Panc1 (cell line): Measurements from ENCODE around the gene ARMC3. TPM values are rescaled to one million over a fixed set of nuclear protein-coding genes. Genes with fewer than 3 reads are reported as not detected.

Experiments used
- ATAC-seq: fragments of 200-7000 bp; cut with Tn5 transposase; 2 replicates; pipeline ENCODE4 v1.9.1; 2020; ENCODE audit warnings: mild to moderate bottlenecking, moderate library complexity
- BruUV-seq: library from RNA; stranded (reverse); fragments of 400-500 nt; replicated peaks from 2 replicates; lab custom pipeline; 2021; lab: Mats Ljungman, UMichigan
- CTCF ChIA-PET: fragments of 300-600 bp; sonication (Branson Sonifier 250); formaldehyde crosslinking; loops from one replicate; lab custom pipeline; 2022; ENCODE audit warnings: antibody characterized with exemption; lab: Charles Lee
- POLR2A ChIA-PET: fragments of 300-600 bp; sonication (Branson Sonifier 250); formaldehyde crosslinking; loops from one replicate; lab custom pipeline; 2022; ENCODE audit warnings: antibody characterized with exemption; lab: Charles Lee
- DNase-seq: peaks from one replicate; pipeline ENCODE4 v3.0.0-alpha.2; 2010; ENCODE audit warnings: low read depth, low spot score
- H3K27ac ChIP-seq: 2 replicates; pipeline ENCODE4 v1.5.1; 2011; ENCODE audit warnings: mild to moderate bottlenecking, low read length, inconsistent platforms
- H3K27me3 ChIP-seq: fragments of 200-500 bp; sonication (Bioruptor generic); 2 replicates; pipeline ENCODE4 v1.6.0; 2014; ENCODE audit warnings: low read length, inconsistent platforms; ENCODE audit not compliant: control insufficient read depth, insufficient read depth
- H3K36me3 ChIP-seq: fragments of 200-500 bp; sonication (Bioruptor generic); 2 replicates; pipeline ENCODE4 v1.5.1; 2014; ENCODE audit warnings: inconsistent platforms, mild to moderate bottlenecking, low read length, moderate library complexity; ENCODE audit not compliant: control insufficient read depth, insufficient read depth
- H3K4me1 ChIP-seq: 2 replicates; pipeline ENCODE4 v1.5.1; 2011; ENCODE audit warnings: inconsistent platforms, mild to moderate bottlenecking, low read length, moderate library complexity; ENCODE audit not compliant: control insufficient read depth, insufficient read depth
- H3K4me3 ChIP-seq, 2 experiments: 2 replicates each; pipeline ENCODE4 v1.5.1; 2011 to 2012; ENCODE audit warnings: low read depth in 2 of 2, low read length in 2 of 2, mild to moderate bottlenecking in 2 of 2, inconsistent platforms in 1 of 2, moderate library complexity in 1 of 2
- H3K9me3 ChIP-seq: fragments of 200-500 bp; sonication (Bioruptor generic); 2 replicates; pipeline ENCODE4 v1.5.1; 2014; ENCODE audit warnings: low read depth, mild to moderate bottlenecking, inconsistent platforms, low read length, moderate library complexity; ENCODE audit not compliant: control insufficient read depth, insufficient read depth
- POLR2AphosphoS5 ChIP-seq: IDR thresholded peaks from 2 replicates; pipeline ENCODE4 v1.6.1; 2012; ENCODE audit warnings: mild to moderate bottlenecking, low read depth, low read length, moderate library complexity
- SIN3A ChIP-seq: IDR thresholded peaks from 2 replicates; pipeline ENCODE4 v1.6.1; 2012; ENCODE audit warnings: low read depth, mild to moderate bottlenecking, low read length, moderate library complexity, borderline replicate concordance; ENCODE audit not compliant: insufficient read depth
- TCF7L2 ChIP-seq: IDR thresholded peaks from 2 replicates; pipeline ENCODE4 v1.6.1; 2011; ENCODE audit warnings: mild to moderate bottlenecking, low read depth, low read length, inconsistent platforms
- in situ Hi-C: cut with HindIII; loops from 2 replicates; pipeline ENCODE4 v1.10.0; 2016; ENCODE audit warnings: low sequenced_read_pairs, low pct_unique_long_range_greater_than_20kb
- intact Hi-C: fragments of 100-400 bp; cut with micrococcal nuclease; formaldehyde crosslinking; loops from one replicate; pipeline ENCODE4 v1.10.0; 2022; ENCODE audit not compliant: unreplicated experiment
- total RNA-seq: library from RNA; stranded (reverse); gene quantifications from one replicate; pipeline ENCODE4 v1.2.1, GENCODE V29; 2021; ENCODE audit not compliant: unreplicated experiment
- TF ChIP-seq, protein P1 (sequence below), 2 experiments: IDR thresholded peaks; 2 replicates each; pipeline ENCODE4 v1.6.1; 2011 to 2012; ENCODE audit warnings: low read depth in 2 of 2, control low read depth in 1 of 2, low read length in 1 of 2, mild to moderate bottlenecking in 1 of 2, moderate library complexity in 1 of 2; ENCODE audit not compliant: insufficient read depth in 1 of 2
- TF ChIP-seq, protein P2 (sequence below): fragments of 450-650 bp; IDR thresholded peaks from 2 replicates; pipeline ENCODE4 v1.5.1; 2017; ENCODE audit warnings: mild to moderate bottlenecking

ARMC3 gene
- total RNA-seq, 1 experiment from 2014 or later: 1.0 TPM

- TF ChIP-seq, protein P1, sequence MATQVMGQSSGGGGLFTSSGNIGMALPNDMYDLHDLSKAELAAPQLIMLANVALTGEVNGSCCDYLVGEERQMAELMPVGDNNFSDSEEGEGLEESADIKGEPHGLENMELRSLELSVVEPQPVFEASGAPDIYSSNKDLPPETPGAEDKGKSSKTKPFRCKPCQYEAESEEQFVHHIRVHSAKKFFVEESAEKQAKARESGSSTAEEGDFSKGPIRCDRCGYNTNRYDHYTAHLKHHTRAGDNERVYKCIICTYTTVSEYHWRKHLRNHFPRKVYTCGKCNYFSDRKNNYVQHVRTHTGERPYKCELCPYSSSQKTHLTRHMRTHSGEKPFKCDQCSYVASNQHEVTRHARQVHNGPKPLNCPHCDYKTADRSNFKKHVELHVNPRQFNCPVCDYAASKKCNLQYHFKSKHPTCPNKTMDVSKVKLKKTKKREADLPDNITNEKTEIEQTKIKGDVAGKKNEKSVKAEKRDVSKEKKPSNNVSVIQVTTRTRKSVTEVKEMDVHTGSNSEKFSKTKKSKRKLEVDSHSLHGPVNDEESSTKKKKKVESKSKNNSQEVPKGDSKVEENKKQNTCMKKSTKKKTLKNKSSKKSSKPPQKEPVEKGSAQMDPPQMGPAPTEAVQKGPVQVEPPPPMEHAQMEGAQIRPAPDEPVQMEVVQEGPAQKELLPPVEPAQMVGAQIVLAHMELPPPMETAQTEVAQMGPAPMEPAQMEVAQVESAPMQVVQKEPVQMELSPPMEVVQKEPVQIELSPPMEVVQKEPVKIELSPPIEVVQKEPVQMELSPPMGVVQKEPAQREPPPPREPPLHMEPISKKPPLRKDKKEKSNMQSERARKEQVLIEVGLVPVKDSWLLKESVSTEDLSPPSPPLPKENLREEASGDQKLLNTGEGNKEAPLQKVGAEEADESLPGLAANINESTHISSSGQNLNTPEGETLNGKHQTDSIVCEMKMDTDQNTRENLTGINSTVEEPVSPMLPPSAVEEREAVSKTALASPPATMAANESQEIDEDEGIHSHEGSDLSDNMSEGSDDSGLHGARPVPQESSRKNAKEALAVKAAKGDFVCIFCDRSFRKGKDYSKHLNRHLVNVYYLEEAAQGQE (IDR thresholded peaks at IDR 0.05; ENCODE audit: insufficient read depth in 1 of 2, low read depth in 2 of 2, low read length in 1 of 2): no peak
- TF ChIP-seq SIN3A: no peak
- TF ChIP-seq, protein P2, sequence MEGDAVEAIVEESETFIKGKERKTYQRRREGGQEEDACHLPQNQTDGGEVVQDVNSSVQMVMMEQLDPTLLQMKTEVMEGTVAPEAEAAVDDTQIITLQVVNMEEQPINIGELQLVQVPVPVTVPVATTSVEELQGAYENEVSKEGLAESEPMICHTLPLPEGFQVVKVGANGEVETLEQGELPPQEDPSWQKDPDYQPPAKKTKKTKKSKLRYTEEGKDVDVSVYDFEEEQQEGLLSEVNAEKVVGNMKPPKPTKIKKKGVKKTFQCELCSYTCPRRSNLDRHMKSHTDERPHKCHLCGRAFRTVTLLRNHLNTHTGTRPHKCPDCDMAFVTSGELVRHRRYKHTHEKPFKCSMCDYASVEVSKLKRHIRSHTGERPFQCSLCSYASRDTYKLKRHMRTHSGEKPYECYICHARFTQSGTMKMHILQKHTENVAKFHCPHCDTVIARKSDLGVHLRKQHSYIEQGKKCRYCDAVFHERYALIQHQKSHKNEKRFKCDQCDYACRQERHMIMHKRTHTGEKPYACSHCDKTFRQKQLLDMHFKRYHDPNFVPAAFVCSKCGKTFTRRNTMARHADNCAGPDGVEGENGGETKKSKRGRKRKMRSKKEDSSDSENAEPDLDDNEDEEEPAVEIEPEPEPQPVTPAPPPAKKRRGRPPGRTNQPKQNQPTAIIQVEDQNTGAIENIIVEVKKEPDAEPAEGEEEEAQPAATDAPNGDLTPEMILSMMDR: no peak
- no peak for TF ChIP-seq TCF7L2
- TF ChIP-seq POLR2AphosphoS5: no peak
- H3K4me1 ChIP-seq: no peaks in the 10 kb centered on the region
- intact Hi-C loops: no loop called here
- no peak overlapping the region for H3K27ac ChIP-seq
- no TSS peak for BruUV-seq
- ATAC-seq (no peak), DNase-seq (no peak)
- no peak overlapping the region for H3K4me3 ChIP-seq
- in situ Hi-C loops: no loop called here
- CTCF ChIA-PET: no interaction called here
- no peaks in the 10 kb centered on the region for H3K9me3 ChIP-seq
- POLR2A ChIA-PET: no interaction called here
- H3K36me3 ChIP-seq: no peaks in the 10 kb centered on the region
- H3K27me3 ChIP-seq: no peaks in the 10 kb centered on the region; the same call in 1 of the 2 replicates
Measured at GRCh38 chr10:23037152-23037551, 109.3 kb downstream of the ARMC3 start.

- H3K4me1 ChIP-seq: no peaks in the 10 kb centered on the region
- ATAC-seq (no peak), DNase-seq (no peak)
- H3K4me3 ChIP-seq: no peak overlapping the region
- TF ChIP-seq, protein P2: no peak
- TF ChIP-seq, protein P1 (IDR thresholded peaks at IDR 0.05; ENCODE audit: insufficient read depth in 1 of 2, low read depth in 2 of 2, low read length in 1 of 2): no peak
- TF ChIP-seq TCF7L2: no peak
- TF ChIP-seq SIN3A: no peak
- TF ChIP-seq POLR2AphosphoS5: no peak
- no TSS peak for BruUV-seq
- CTCF ChIA-PET: no interaction called here
- no peaks in the 10 kb centered on the region for H3K36me3 ChIP-seq
- in situ Hi-C loops: no loop called here
- intact Hi-C loops: no loop called here
- no peaks in the 10 kb centered on the region for H3K9me3 ChIP-seq
- POLR2A ChIA-PET: no interaction called here
- H3K27me3 ChIP-seq: no peaks in the 10 kb centered on the region; the same call in 1 of the 2 replicates
- no peak overlapping the region for H3K27ac ChIP-seq
Measured at GRCh38 chr10:23037561-23037960, 109.7 kb downstream of the ARMC3 start.
